Upper lobe of left lung (tissue), 6 donors: ENCODE results near the gene TIMM44. TPM values are rescaled to one million over a fixed set of nuclear protein-coding genes. Genes with fewer than 3 reads are reported as not detected.

Source experiments
- ATAC-seq, 2 donors: fragments of 200-7000 bp; cut with Tn5 transposase; one replicate each; pipeline ENCODE4 v1.9.1; 2022; ENCODE audit warnings: mild to moderate bottlenecking in 2 of 2, moderate library complexity in 2 of 2; ENCODE audit not compliant: low FRiP score in 2 of 2
- DNase-seq, 2 donors: peaks; one replicate each; pipeline ENCODE4 v3.0.0-alpha.2; 2019 to 2020
- H3K27ac ChIP-seq, 4 donors: fragments of 200-600 bp; sonication (generic); one replicate each; pipeline ENCODE4 v1.5.1; 2016 to 2019
- H3K27me3 ChIP-seq, 4 donors: fragments of 200-600 bp; sonication (generic); one replicate each; pipeline ENCODE4 v1.5.1; 2017 to 2019
- H3K36me3 ChIP-seq, 4 donors: fragments of 200-600 bp; sonication (generic); one replicate each; pipeline ENCODE4 v1.5.1; 2016 to 2019
- H3K4me1 ChIP-seq, 4 donors: fragments of 200-600 bp; sonication (generic); one replicate each; pipeline ENCODE4 v1.5.1; 2018 to 2019
- H3K4me3 ChIP-seq, 4 donors: fragments of 200-600 bp; sonication (generic); one replicate each; pipeline ENCODE4 v1.5.1; 2017 to 2019; ENCODE audit warnings: mild to moderate bottlenecking in 2 of 4, moderate library complexity in 1 of 4
- H3K9me3 ChIP-seq, 4 donors: fragments of 200-600 bp; sonication (generic); one replicate each; pipeline ENCODE4 v1.5.1; 2018 to 2019
- CTCF ChIP-seq, 6 experiments: fragments of 450-650 bp in 4 of 6; fragments of 200-600 bp in 2 of 6; sonication (generic) in 2 of 6; IDR thresholded peaks; one replicate each; pipeline ENCODE4 v1.5.1; 2016 to 2019; ENCODE audit warnings: antibody characterized with exemption in 6 of 6
- EP300 ChIP-seq, 4 donors: sonication (generic); formaldehyde crosslinking; IDR thresholded peaks; one replicate each; pipeline ENCODE4 v1.5.1; 2017; ENCODE audit warnings: antibody characterized with exemption in 4 of 4, control low read depth in 2 of 4
- POLR2A ChIP-seq, 4 donors: fragments of 450-650 bp; IDR thresholded peaks; one replicate each; pipeline ENCODE4 v1.5.1; 2016 to 2017; ENCODE audit warnings: antibody characterized with exemption in 4 of 4, mild to moderate bottlenecking in 2 of 4
- POLR2AphosphoS5 ChIP-seq, 2 donors: sonication (generic); formaldehyde crosslinking; IDR thresholded peaks; one replicate each; pipeline ENCODE4 v1.5.1; 2017; ENCODE audit warnings: antibody characterized with exemption in 2 of 2
- WGBS, 2 donors: methylation state at CpG; one replicate each; pipeline ENCODE4 v1.1.5; 2017 to 2018; 5-methylcytosine and 5-hydroxymethylcytosine counted together
- total RNA-seq, 6 donors: library from RNA; depleted of rRNA in 4 of 6; stranded (reverse); fragments of >200 nt in 4 of 6; gene quantifications; one replicate each; pipeline versions ENCODE4 v1.1.0 to v1.2.1, GENCODE V29; 2016 to 2021
- donor health status: DM: no; HTN: no; CAD: no; lungs with moderate emphysema.
- donor health status: DM: no; HTN: yes; CAD: no; lungs with severe emphysema.

TIMM44 gene
- total RNA-seq, 6 donors from 2014 or later = 39.8 to 83.2 (median 52.7) TPM

GRCh38 chr19:7901337-7901736 is 42.1 kb downstream of the TIMM44 start:
- Histone ChIP-seq H3K4me1 (peaks cover 27 to 33% (median 31%) of the 10 kb centered on the region in 4 donors), H3K4me3 (no peak overlapping the region), H3K9me3 (no peaks in the 10 kb centered on the region), H3K27ac (no peak overlapping the region), H3K36me3 (peaks cover 0 to 12% (median 7%) of the 10 kb centered on the region in 4 donors), H3K27me3 (no peaks in the 10 kb centered on the region)
- WGBS, 2 donors = 90 to 91% methylated on average over 7 of the region's 7 CpGs
- ATAC-seq (no peak), DNase-seq (no peak)
- TF ChIP-seq POLR2A (IDR thresholded peaks at IDR 0.05) (no peak), EP300 (IDR thresholded peaks at IDR 0.05) (no peak), POLR2AphosphoS5 (IDR thresholded peaks at IDR 0.05) (no peak), CTCF (IDR thresholded peaks at IDR 0.05) (no peak)

GRCh38 chr19:7900931-7901330 is 42.5 kb downstream of the TIMM44 start:
- DNase-seq (no peak), ATAC-seq (no peak)
- Histone ChIP-seq H3K27ac (no peak overlapping the region), H3K27me3 (no peaks in the 10 kb centered on the region), H3K4me1 (peaks cover 25 to 29% (median 28%) of the 10 kb centered on the region in 4 donors), H3K4me3 (no peak overlapping the region), H3K36me3 (peaks cover 0 to 8% (median 3%) of the 10 kb centered on the region in 4 donors), H3K9me3 (no peaks in the 10 kb centered on the region)
- TF ChIP-seq EP300 (IDR thresholded peaks at IDR 0.05) = no peak
- WGBS, 2 donors = 70 to 80% methylated on average over 1 to 3 of the region's 3 CpGs

- Histone ChIP-seq H3K4me1 (peaks cover 20 to 24% (median 23%) of the 10 kb centered on the region in 4 donors), H3K4me3 (no peak overlapping the region), H3K27ac (no peak overlapping the region), H3K27me3 (no peaks in the 10 kb centered on the region), H3K36me3 (peaks cover 0 to 3% (median 0%) of the 10 kb centered on the region in 4 donors), H3K9me3 (no peaks in the 10 kb centered on the region)
- TF ChIP-seq POLR2A (IDR thresholded peaks at IDR 0.05) = no peak
- WGBS, 2 donors = 77 to 80% methylated on average over 5 to 21 of the region's 21 CpGs
- ATAC-seq (no peak), DNase-seq (peak in 1 of 2 donors; percentile 59)
These were observed 43.0 kb downstream of the TIMM44 start for GRCh38 chr19:7900401-7900870.

- WGBS, 2 donors = 93 to 97% methylated on average over 16 to 28 of the region's 34 CpGs
- Histone ChIP-seq H3K27ac (no peak overlapping the region), H3K27me3 (no peaks in the 10 kb centered on the region)
These were observed 43.6 kb downstream of the TIMM44 start for GRCh38 chr19:7899751-7900378.

GRCh38 chr19:7898967-7899366 is 44.5 kb downstream of the TIMM44 start:
- Histone ChIP-seq H3K27ac (no peak overlapping the region), H3K36me3 (no peaks in the 10 kb centered on the region), H3K9me3 (no peaks in the 10 kb centered on the region), H3K4me1 (peaks cover 11 to 20% (median 15%) of the 10 kb centered on the region in 4 donors), H3K27me3 (no peaks in the 10 kb centered on the region), H3K4me3 (no peak overlapping the region)
- DNase-seq = no peak
- TF ChIP-seq EP300 (IDR thresholded peaks at IDR 0.05) (no peak), POLR2A (IDR thresholded peaks at IDR 0.05) (no peak), CTCF (IDR thresholded peaks at IDR 0.05) (no peak), POLR2AphosphoS5 (IDR thresholded peaks at IDR 0.05) (no peak)
- no peak for ATAC-seq
- 94 to 95% methylated on average over 16 of the region's 16 CpGs for WGBS, 2 donors

More at GRCh38 chr19:7899751-7900378, 43.6 kb downstream of the TIMM44 start:
- H3K36me3 ChIP-seq = no peaks in the 10 kb centered on the region
- no peak for TF ChIP-seq POLR2AphosphoS5 (IDR thresholded peaks at IDR 0.05)
- no peak for TF ChIP-seq EP300 (IDR thresholded peaks at IDR 0.05)
- TF ChIP-seq POLR2A (IDR thresholded peaks at IDR 0.05) = no peak
- no peak for TF ChIP-seq CTCF (IDR thresholded peaks at IDR 0.05)
- H3K9me3 ChIP-seq = no peaks in the 10 kb centered on the region
- ATAC-seq = no peak
- peak in 1 of 2 donors; percentile 67 for DNase-seq
- H3K4me3 ChIP-seq = no peak overlapping the region
- H3K4me1 ChIP-seq = peaks cover 14 to 22% (median 18%) of the 10 kb centered on the region in 4 donors

GRCh38 chr19:7897292-7897691 is 46.2 kb downstream of the TIMM44 start:
- ATAC-seq (no peak), DNase-seq (no peak)
- Histone ChIP-seq H3K27ac (no peak overlapping the region), H3K4me3 (no peak overlapping the region), H3K27me3 (no peaks in the 10 kb centered on the region), H3K4me1 (peaks cover 3 to 11% (median 6%) of the 10 kb centered on the region in 4 donors), H3K9me3 (no peaks in the 10 kb centered on the region), H3K36me3 (no peaks in the 10 kb centered on the region)
- TF ChIP-seq CTCF (IDR thresholded peaks at IDR 0.05) (no peak), POLR2A (IDR thresholded peaks at IDR 0.05) (no peak), POLR2AphosphoS5 (IDR thresholded peaks at IDR 0.05) (no peak), EP300 (IDR thresholded peaks at IDR 0.05) (no peak)
- WGBS, 2 donors = 79 to 82% methylated on average over 11 of the region's 11 CpGs
